Measurements from ENCODE around the gene RPL9. TPM values are rescaled to one million over a fixed set of nuclear protein-coding genes. Genes with fewer than 3 reads are reported as not detected.
A peak's percentile ranks its signal among the peaks of the same experiment; 100 is the strongest.

The RPL9 gene
- total RNA-seq, 1 experiment from 2014 or later = 1,657 TPM

GRCh38 chr4:39486221-39486804 is 27.6 kb upstream of the RPL9 start (continued):
- no peak for TF ChIP-seq CEBPB (IDR thresholded peaks at IDR 0.05; ENCODE audit: low read depth)
- no peak for TF ChIP-seq SRF (IDR thresholded peaks at IDR 0.05; ENCODE audit: low read depth)
- no peak for TF ChIP-seq ELF1 (IDR thresholded peaks at IDR 0.05; ENCODE audit: borderline replicate concordance, low read depth)
- TF ChIP-seq ZNF274 (IDR thresholded peaks at IDR 0.05; ENCODE audit: low read depth, low read length) = no peak
- no peak for TF ChIP-seq EZH2 (IDR thresholded peaks at IDR 0.05)
- no peak for TF ChIP-seq ZBTB33 (IDR thresholded peaks at IDR 0.05; ENCODE audit: extremely low read depth, insufficient replicate concordance, low read length)

GRCh38 chr4:39484582-39485272 is 26.0 kb upstream of the RPL9 start:
- ChIA-PET RAD21 (ENCODE audit: low non-redundant PET in 1 of 2, low total read pairs in 2 of 2, uncharacterized antibody in 2 of 2, unreplicated experiment in 2 of 2) (no interaction called here), CTCF (interaction anchor here (1.3 kb wide), 1 partner anchor 16 kb away, joined by 4 read pairs; no protein-coding TSS in a partner anchor), POLR2A (no interaction called here)
- H3K4me1 ChIP-seq (ENCODE audit: control insufficient read depth in 1 of 2, insufficient read depth in 2 of 2, low read length in 2 of 2) = no peaks in the 10 kb centered on the region
- no peaks in the 10 kb centered on the region for H3K36me3 ChIP-seq (ENCODE audit: control insufficient read depth in 1 of 2, insufficient read depth in 2 of 2, low read length in 2 of 2)
- no peak overlapping the region for H3K4me3 ChIP-seq (replicated peaks in 1 of 2; ENCODE audit: low read depth in 1 of 2, low read length in 2 of 2)
- H3K27me3 ChIP-seq (ENCODE audit: insufficient read depth, low read length) = no peaks in the 10 kb centered on the region
- no peaks in the 10 kb centered on the region for H3K9me2 ChIP-seq (ENCODE audit: insufficient read depth)
- no peaks in the 10 kb centered on the region for H4K20me1 ChIP-seq (ENCODE audit: insufficient read depth)
- no peak overlapping the region for H2AFZ ChIP-seq (ENCODE audit: low read depth, low read length, poor library complexity, severe bottlenecking)
- ATAC-seq (no peak), DNase-seq (ENCODE audit: low read depth, low spot score) (no peak)
- TF ChIP-seq FOSL1 (IDR thresholded peaks at IDR 0.05; ENCODE audit: low read depth) (no peak), CBX3 (IDR thresholded peaks at IDR 0.05; ENCODE audit: low read depth) (peak; percentile 71; the same call in 1 of the 2 replicates)
- no peak overlapping the region for H3K27ac ChIP-seq (ENCODE audit: low read depth, low read length)
- BruUV-seq (replicated peaks) = no TSS peak
- intact Hi-C loops (cut with micrococcal nuclease) = no loop called here
- H3K4me2 ChIP-seq (ENCODE audit: low read length) = no peak overlapping the region
- no peak overlapping the region for H3K9ac ChIP-seq (ENCODE audit: low read length)
- no peaks in the 10 kb centered on the region for H3K79me2 ChIP-seq (ENCODE audit: insufficient read depth, low read length)
- H3K9me3 ChIP-seq (ENCODE audit: control insufficient read depth in 1 of 2, insufficient read depth in 1 of 2, low read depth in 1 of 2, low read length in 2 of 2) = no peaks in the 10 kb centered on the region

All from HCT116 (cell line).